NOMO-1 treated with DMSO at 0.1 percent for 48 hours (cell line): ENCODE results near the gene OR52L1.

Experiments
- DNase-seq: peaks from one replicate; lab custom pipeline; 2025; ENCODE audit not compliant: unreplicated experiment; lab: John Stamatoyannopoulos, UW

OR52L1 gene

DNA sequence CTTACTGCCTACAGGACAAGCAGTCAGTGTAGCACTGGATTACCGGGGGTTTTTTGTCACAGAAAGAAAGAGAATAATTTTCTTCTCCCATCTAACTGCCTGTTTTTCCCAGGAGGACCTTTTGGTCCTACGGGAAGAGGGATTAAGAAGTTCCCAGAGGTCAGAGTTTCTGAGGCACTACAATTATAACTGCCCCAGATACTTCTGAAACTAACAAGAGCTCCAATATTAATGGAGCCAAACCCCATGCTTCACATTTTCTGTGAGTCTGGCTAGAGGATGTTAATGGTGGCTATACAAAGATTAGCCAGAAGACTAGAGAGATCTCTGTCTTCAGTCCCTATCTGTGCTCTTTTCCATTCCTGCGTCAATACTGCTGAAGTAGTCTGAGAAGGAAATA lies 44.8 kb downstream of the OR52L1 start, which contains the start of gene OR56A3:
TSS of gene OR56A3 (plus strand) at position 301 of the 400 bp plus-strand sequence. CDS start 5,096 bp downstream, outside the sequence.
- no peak for DNase-seq

DNA sequence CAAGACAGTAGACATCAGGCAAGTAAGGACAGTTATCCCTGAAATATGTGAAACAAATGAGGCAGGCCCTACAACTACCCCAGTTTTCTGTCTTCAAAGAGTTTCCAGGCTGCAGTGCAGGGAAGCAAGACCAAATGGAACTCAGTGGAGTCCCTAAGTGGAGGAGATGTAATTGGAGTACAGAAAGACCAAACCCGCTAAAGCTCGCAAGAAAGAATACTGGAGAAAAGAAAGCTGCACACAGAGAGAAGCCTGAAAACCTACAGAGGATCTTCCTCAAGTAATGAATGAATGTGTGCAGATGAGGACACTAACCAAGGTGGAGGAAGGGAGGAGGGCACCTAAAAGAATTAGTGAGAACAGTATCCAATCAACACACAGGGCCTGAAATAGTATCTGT lies 46.0 kb downstream of the OR52L1 start:
- DNase-seq = no peak

DNA sequence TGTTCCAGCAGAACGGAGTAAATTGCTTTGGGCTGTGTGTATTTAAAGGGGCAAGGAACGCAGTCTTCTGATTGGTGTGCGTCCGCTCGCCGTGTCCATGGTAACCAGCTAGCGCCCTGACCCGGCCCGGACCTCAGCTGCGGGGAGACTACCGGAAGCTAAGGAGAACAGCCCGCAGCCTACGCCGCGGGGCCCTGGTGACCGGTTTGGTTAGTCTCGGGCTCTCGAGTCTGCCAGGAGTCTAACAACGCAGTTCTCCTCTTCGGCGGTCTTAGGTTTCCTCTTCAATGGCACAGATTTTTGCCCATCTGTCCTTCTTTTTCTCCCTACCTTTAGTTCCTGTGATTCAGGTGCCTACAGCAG lies 48.2 kb downstream of the OR52L1 start:
- DNase-seq = no peak

DNA sequence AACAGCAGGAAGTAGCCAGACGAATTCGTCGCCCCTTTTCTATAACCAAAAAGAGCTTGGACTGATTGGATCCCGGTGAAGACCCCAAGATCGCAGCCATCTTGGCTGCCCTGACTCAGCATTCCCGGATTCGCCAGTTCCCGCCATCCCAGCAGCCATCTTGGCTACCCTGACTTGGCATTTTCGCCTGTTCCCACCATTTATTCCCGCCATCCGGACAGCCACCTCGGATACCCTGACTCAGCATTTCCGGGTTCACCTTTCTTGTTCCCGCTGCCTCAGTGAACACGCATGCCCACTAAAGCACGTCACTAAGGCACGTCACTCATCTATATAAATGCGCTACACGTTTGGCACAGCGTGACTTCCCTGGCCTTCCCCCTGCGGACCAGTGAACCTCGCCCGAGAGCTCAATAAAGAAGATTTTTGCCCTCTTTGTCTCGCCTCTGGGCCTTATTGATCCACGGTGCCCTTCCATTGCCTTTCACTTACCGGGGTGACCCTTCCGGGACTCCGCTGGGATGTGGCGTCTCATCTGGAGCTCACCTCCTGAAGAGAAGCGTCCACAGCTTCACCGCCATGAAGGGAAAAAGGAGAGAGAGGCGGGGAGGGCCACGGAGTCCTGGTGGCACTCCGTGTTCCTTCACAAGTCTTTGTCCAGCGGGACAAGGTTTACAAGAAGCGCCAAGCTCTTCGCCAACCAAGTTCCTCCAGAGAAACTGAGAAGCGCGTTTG lies 48.8 kb downstream of the OR52L1 start:
- no peak for DNase-seq
